Measurements from ENCODE around the gene SERGEF.

The SERGEF gene

GRCh38 chr11:17771841-17772401 is 240.9 kb downstream of the SERGEF start:
- H3K27me3 ChIP-seq (ENCODE audit: low read depth), result no peaks in the 10 kb centered on the region
- H3K4me1 ChIP-seq, result no peaks in the 10 kb centered on the region
- DNase-seq (ENCODE audit: low spot score in 2 of 2), result no peak
- in situ Hi-C loops (cut with MboI; ENCODE audit: low sequenced_read_pairs), result no loop called here
- no peaks in the 10 kb centered on the region for H3K36me3 ChIP-seq (replicated peaks)
- H3K4me3 ChIP-seq, result no peak overlapping the region
- no peaks in the 10 kb centered on the region for H3K9me3 ChIP-seq

DNA sequence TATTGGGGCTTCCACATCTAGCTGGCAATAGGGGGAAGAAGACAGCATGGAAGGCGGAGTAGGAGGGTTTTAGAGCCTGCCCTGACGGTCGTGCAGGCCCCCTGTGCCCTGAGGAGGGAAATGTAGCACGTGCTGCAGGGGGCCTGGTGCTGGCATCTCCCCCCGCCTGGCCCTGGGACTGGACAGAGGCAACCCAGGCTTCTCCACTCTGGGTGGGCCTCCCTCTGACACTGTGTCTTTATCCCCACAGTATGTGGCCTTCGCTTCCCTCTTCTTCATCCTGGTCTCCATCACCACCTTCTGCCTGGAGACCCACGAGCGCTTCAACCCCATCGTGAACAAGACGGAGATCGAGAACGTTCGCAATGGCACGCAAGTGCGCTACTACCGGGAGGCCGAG is 241.4 kb downstream of the SERGEF start:
- H3K4me1 ChIP-seq, result no peaks in the 10 kb centered on the region
- no peaks in the 10 kb centered on the region for H3K9me3 ChIP-seq
- in situ Hi-C loops (cut with MboI; ENCODE audit: low sequenced_read_pairs), result no loop called here
- H3K4me3 ChIP-seq, result no peak overlapping the region
- no peaks in the 10 kb centered on the region for H3K36me3 ChIP-seq (replicated peaks)
- DNase-seq (ENCODE audit: low spot score in 2 of 2), result no peak
- no peaks in the 10 kb centered on the region for H3K27me3 ChIP-seq (ENCODE audit: low read depth)

- Histone ChIP-seq H3K4me1 (no peaks in the 10 kb centered on the region), H3K36me3 (replicated peaks) (no peaks in the 10 kb centered on the region), H3K9me3 (no peaks in the 10 kb centered on the region), H3K4me3 (no peak overlapping the region), H3K27me3 (ENCODE audit: low read depth) (no peaks in the 10 kb centered on the region)
- in situ Hi-C loops (cut with MboI; ENCODE audit: low sequenced_read_pairs), result no loop called here
- DNase-seq (ENCODE audit: low spot score in 2 of 2), result no peak
Observed at GRCh38 chr11:17770917-17771316, 241.9 kb downstream of the SERGEF start.

GRCh38 chr11:17770048-17770652 is 242.7 kb downstream of the SERGEF start:
- in situ Hi-C loops (cut with MboI; ENCODE audit: low sequenced_read_pairs), result no loop called here
- Histone ChIP-seq H3K9me3 (no peaks in the 10 kb centered on the region), H3K4me1 (no peaks in the 10 kb centered on the region), H3K4me3 (no peak overlapping the region), H3K36me3 (replicated peaks) (no peaks in the 10 kb centered on the region), H3K27me3 (ENCODE audit: low read depth) (no peaks in the 10 kb centered on the region)
- DNase-seq (ENCODE audit: low spot score in 2 of 2), result peak in 1 of 2 experiments; percentile 66

DNA sequence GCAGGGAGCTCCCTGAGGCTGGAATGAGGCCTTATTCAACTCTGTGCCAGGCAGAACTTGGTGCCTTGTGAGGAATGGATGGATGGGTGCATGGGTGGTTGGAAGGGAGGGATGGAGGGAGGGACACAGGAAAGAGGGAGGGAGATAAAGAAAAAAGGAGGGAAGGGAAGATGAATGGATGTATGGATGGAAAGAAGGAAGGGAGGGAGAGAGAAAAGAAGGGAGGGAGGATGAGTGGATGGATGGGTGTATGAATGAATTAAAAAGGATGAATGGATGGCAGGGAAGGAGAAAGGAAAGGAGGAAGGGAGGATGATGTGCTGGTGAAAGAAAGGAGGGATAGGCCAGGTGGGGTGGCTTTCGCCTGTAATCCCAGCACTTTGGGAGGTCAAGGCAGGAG is 243.6 kb downstream of the SERGEF start:
- H3K4me3 ChIP-seq, result no peak overlapping the region
- no peaks in the 10 kb centered on the region for H3K27me3 ChIP-seq (ENCODE audit: low read depth)
- H3K36me3 ChIP-seq (replicated peaks), result no peaks in the 10 kb centered on the region
- in situ Hi-C loops (cut with MboI; ENCODE audit: low sequenced_read_pairs), result loop anchor here (10.0 kb wide), 2 partner anchors 64 to 206 kb away; no protein-coding TSS in a partner anchor
- DNase-seq (ENCODE audit: low spot score in 2 of 2), result no peak
- H3K9me3 ChIP-seq, result no peaks in the 10 kb centered on the region
- H3K4me1 ChIP-seq, result no peaks in the 10 kb centered on the region

- Histone ChIP-seq H3K4me3 (no peak overlapping the region), H3K36me3 (replicated peaks) (no peaks in the 10 kb centered on the region), H3K9me3 (no peaks in the 10 kb centered on the region), H3K27me3 (ENCODE audit: low read depth) (no peaks in the 10 kb centered on the region), H3K4me1 (no peaks in the 10 kb centered on the region)
- DNase-seq (ENCODE audit: low spot score in 2 of 2), result no peak
- in situ Hi-C loops (cut with MboI; ENCODE audit: low sequenced_read_pairs), result loop anchor here (10.0 kb wide), 2 partner anchors 64 to 206 kb away; no protein-coding TSS in a partner anchor
Observed at GRCh38 chr11:17768547-17768946, 244.3 kb downstream of the SERGEF start.

- in situ Hi-C loops (cut with MboI; ENCODE audit: low sequenced_read_pairs), result loop anchor here (10.0 kb wide), 2 partner anchors 63 to 207 kb away; no protein-coding TSS in a partner anchor
- no peaks in the 10 kb centered on the region for H3K9me3 ChIP-seq
- H3K4me1 ChIP-seq, result no peaks in the 10 kb centered on the region
- no peaks in the 10 kb centered on the region for H3K36me3 ChIP-seq (replicated peaks)
- H3K4me3 ChIP-seq, result no peak overlapping the region
- no peak for DNase-seq (ENCODE audit: low spot score in 2 of 2)
- H3K27me3 ChIP-seq (ENCODE audit: low read depth), result no peaks in the 10 kb centered on the region
Observed at GRCh38 chr11:17767914-17768313, 244.9 kb downstream of the SERGEF start.

DNA sequence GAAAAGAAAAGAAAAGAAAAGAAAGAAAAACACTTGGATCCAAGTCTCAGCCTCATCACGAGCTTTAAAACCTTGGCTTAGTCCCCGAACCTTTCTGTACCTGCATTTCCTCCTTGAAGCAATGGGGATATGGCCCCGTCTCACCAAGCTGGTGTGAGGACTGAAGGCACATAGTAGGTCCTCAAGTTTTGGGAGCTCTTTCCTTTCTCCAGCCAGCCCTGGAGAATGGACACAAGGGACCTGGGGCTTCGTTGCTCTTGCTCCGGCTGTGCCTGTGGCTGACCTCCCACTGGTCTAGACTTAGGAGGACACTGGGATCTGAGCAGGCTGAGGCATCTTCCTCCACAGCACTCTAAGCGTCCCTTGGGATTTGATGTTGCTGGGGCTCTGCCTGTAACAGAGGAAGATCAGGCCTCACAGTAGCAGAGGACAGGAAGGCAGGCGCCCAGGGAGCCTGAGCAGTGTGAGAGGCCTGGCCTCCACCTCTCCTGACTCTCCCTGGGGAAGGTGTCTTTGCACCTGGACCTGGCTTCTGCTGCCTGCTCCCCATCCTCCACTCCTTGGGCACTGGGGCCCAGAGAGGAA is 245.5 kb downstream of the SERGEF start:
- Histone ChIP-seq H3K27me3 (ENCODE audit: low read depth) (no peaks in the 10 kb centered on the region), H3K36me3 (replicated peaks) (no peaks in the 10 kb centered on the region), H3K4me3 (no peak overlapping the region), H3K9me3 (no peaks in the 10 kb centered on the region), H3K4me1 (no peaks in the 10 kb centered on the region)
- DNase-seq (ENCODE audit: low spot score in 2 of 2), result no peak
- in situ Hi-C loops (cut with MboI; ENCODE audit: low sequenced_read_pairs), result loop anchor here (10.0 kb wide), 2 partner anchors 63 to 207 kb away; no protein-coding TSS in a partner anchor

- no peaks in the 10 kb centered on the region for H3K4me1 ChIP-seq
- no peaks in the 10 kb centered on the region for H3K36me3 ChIP-seq (replicated peaks)
- DNase-seq (ENCODE audit: low spot score in 2 of 2), result peak in 1 of 2 experiments; percentile 37
- in situ Hi-C loops (cut with MboI; ENCODE audit: low sequenced_read_pairs), result loop anchor here (10.0 kb wide), 2 partner anchors 62 to 208 kb away; no protein-coding TSS in a partner anchor
- no peak overlapping the region for H3K4me3 ChIP-seq
- H3K27me3 ChIP-seq (ENCODE audit: low read depth), result no peaks in the 10 kb centered on the region
- H3K9me3 ChIP-seq, result no peaks in the 10 kb centered on the region
Observed at GRCh38 chr11:17766590-17766989, 246.3 kb downstream of the SERGEF start.

GRCh38 chr11:17766073-17766359 is 246.8 kb downstream of the SERGEF start:
- in situ Hi-C loops (cut with MboI; ENCODE audit: low sequenced_read_pairs), result loop anchor here (10.0 kb wide), 2 partner anchors 61 to 209 kb away; no protein-coding TSS in a partner anchor
- DNase-seq (ENCODE audit: low spot score in 2 of 2), result no peak
- no peak overlapping the region for H3K4me3 ChIP-seq
- no peaks in the 10 kb centered on the region for H3K27me3 ChIP-seq (ENCODE audit: low read depth)
- H3K4me1 ChIP-seq, result no peaks in the 10 kb centered on the region
- H3K9me3 ChIP-seq, result no peaks in the 10 kb centered on the region
- no peaks in the 10 kb centered on the region for H3K36me3 ChIP-seq (replicated peaks)

DNA sequence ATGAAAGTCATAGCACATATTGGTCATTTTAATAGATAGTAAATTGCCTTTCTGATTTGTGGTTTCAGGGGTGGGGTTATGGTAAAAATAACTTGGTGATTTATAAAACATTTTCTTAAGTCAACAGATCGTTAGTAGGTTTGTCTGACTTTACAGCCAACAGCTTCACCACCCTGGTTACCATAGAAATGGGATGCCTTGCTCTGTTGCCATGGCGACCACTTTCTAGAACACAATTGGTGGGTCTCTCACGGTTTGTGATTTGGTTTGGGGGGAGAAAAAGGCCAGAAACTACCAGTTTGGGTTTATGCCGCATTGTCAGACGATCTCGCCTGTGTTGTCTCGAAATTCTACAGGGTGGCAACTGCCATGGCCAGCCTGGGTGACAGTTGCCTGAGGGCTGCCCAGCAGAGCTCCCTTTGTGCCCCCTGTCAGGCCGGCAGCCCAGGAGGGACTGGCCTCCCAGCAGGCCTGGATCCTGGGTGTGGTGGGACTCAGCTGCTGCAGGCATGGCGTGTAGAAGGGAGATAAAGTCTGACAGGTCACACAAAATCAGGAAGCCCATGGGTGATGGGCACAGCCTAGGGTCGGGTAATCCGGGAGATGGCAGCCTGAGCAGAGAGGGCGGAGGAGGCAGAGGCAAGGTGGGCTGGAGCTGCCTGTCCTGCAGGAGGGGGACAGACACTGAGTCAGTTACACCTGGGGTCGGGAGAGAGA is 247.3 kb downstream of the SERGEF start:
- no peaks in the 10 kb centered on the region for H3K36me3 ChIP-seq (replicated peaks)
- DNase-seq (ENCODE audit: low spot score in 2 of 2), result peak; percentile 14 to 51
- H3K27me3 ChIP-seq (ENCODE audit: low read depth), result no peaks in the 10 kb centered on the region
- in situ Hi-C loops (cut with MboI; ENCODE audit: low sequenced_read_pairs), result loop anchor here (10.0 kb wide), 2 partner anchors 61 to 209 kb away; no protein-coding TSS in a partner anchor
- H3K9me3 ChIP-seq, result no peaks in the 10 kb centered on the region
- H3K4me3 ChIP-seq, result no peak overlapping the region
- H3K4me1 ChIP-seq, result no peaks in the 10 kb centered on the region

DNA sequence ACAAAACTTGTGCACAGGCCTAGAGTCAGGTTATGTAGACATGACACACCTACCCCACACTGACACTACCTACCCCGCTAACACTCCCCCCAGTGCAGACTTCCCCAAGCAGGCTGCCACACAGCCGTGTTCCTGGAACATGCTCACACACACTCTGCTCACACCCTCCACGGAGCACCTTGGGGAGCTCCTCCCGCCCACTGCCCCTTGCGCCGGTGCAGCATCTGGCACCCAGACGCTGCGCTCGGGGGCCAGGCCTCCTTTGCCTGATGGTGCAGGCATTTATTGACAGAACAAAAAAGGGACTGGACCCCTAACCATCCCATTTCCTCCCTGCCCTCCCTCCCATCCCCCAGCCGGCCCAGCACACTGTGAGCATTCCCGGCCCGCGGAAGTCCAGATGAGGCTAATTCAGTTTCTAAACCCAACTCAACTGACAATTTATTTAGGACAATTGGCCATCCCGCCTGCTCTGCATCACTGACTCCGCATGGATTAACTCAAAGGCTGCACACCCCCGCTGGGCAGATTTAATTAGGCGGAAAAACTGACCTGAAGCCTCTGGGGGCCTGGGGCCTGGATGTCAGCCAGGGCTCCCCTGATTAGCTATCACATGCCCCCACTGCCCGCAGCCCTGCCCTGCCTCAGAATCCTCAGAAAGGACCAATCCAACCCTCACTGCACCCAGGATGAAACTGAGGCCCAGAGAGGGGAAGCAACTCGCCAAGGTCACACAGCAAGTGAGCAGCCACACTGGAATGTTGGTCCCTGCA is 248.2 kb downstream of the SERGEF start:
- Histone ChIP-seq H3K27me3 (ENCODE audit: low read depth) (no peaks in the 10 kb centered on the region), H3K36me3 (replicated peaks) (no peaks in the 10 kb centered on the region), H3K4me1 (no peaks in the 10 kb centered on the region), H3K4me3 (no peak overlapping the region), H3K9me3 (no peaks in the 10 kb centered on the region)
- in situ Hi-C loops (cut with MboI; ENCODE audit: low sequenced_read_pairs), result loop anchor here (10.0 kb wide), 2 partner anchors 60 to 210 kb away; no protein-coding TSS in a partner anchor
- no peak for DNase-seq (ENCODE audit: low spot score in 2 of 2)

DNA sequence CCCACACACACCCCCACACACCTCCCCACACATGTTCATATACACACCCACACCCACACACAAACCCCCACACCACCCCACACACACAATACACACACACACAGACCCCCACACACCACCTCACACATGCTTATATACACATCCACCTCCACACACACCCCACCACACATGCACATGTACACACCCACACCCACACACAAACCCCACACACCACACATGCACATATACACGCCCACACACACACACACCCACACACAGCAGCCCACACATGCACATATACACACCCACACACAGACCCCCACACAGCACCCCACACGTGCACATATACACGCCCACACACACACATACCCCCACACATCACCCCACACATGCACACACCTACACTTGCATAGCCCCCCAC is 249.1 kb downstream of the SERGEF start:
- DNase-seq (ENCODE audit: low spot score in 2 of 2), result no peak
- no peaks in the 10 kb centered on the region for H3K36me3 ChIP-seq (replicated peaks)
- no peaks in the 10 kb centered on the region for H3K4me1 ChIP-seq
- no peaks in the 10 kb centered on the region for H3K27me3 ChIP-seq (ENCODE audit: low read depth)
- in situ Hi-C loops (cut with MboI; ENCODE audit: low sequenced_read_pairs), result loop anchor here (10.0 kb wide), 2 partner anchors 59 to 211 kb away; no protein-coding TSS in a partner anchor
- no peaks in the 10 kb centered on the region for H3K9me3 ChIP-seq
- H3K4me3 ChIP-seq, result no peak overlapping the region

All from HAP-1 (cell line).